ENCODE data around the gene EFHD1. TPM values are rescaled to one million over a fixed set of nuclear protein-coding genes. Genes with fewer than 3 reads are reported as not detected.

EFHD1 gene
- total and polyA plus RNA-seq, 2 donors: 0.33 to 14.1 TPM

DNA sequence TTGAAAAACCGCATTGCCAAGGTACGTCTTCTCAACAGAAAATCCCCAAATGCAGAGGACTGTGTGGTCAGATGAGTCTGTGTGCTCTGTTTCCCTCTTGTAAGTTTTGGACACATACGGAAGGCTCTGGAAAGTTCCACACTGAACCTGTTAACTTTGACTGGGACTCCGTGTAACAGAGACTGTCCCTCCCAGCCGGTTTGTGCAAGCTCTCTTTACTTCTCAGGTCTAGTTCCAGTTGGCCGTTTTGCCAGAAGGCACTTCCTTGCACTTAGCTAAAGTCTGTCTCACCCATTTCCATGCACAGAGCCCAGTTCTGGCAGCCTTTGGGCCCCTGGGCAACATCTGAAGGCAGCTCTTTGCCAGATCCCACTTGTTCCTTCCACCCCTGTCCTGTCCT is 22.0 kb downstream of the EFHD1 start:
- H3K36me3 ChIP-seq (ENCODE audit: control insufficient read depth in 2 of 2, insufficient read depth in 2 of 2, low read length in 1 of 2): no peaks in the 10 kb centered on the region
- H3K4me3 ChIP-seq (ENCODE audit: low read length in 2 of 2): no peak overlapping the region
- H3K27me3 ChIP-seq (ENCODE audit: control insufficient read depth in 2 of 2, insufficient read depth in 1 of 2, low read length in 1 of 2): peaks cover 0 to 2% of the 10 kb centered on the region in 2 donors
- DNase-seq (ENCODE audit: low read depth in 6 of 9, low spot score in 9 of 9): no peak
- H3K27ac ChIP-seq (ENCODE audit: low read depth in 1 of 2, low read length in 1 of 2): no peak overlapping the region
- 93% methylated on average over 6 of the region's 6 CpGs for WGBS
- H3K4me1 ChIP-seq (ENCODE audit: control insufficient read depth in 2 of 2, insufficient read depth in 2 of 2, low read length in 2 of 2): no peaks in the 10 kb centered on the region
- H3K9me3 ChIP-seq (ENCODE audit: control insufficient read depth in 2 of 2, insufficient read depth in 1 of 2, low read length in 1 of 2): no peaks in the 10 kb centered on the region

DNA sequence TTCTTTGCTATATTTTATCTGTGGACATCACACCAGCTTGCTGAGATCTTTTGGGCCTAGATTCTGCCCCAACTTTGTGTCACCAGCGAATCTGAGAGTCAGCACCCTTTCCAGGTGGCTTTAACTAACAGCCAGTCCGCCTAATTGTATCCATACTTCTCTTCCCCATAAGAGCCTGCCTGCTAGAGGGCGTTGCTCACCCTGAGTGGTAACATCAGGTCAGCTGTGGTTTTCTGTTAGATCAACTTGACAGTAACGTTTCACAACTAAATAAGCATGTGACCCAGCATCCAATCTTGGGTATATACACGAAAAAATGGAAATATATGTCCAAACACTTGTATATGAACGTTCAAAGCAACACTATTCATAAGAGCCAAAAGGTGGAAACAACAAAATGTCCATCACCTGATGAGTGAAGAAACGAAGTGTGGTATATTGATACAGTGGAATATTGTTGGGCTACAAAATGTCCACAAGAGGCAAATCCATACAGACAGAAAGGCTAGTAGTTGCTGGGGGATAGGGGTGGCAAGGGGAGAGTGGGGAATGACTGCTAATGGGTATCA is 24.9 kb downstream of the EFHD1 start:
- DNase-seq (ENCODE audit: low read depth in 6 of 9, low spot score in 9 of 9): no peak
- Histone ChIP-seq H3K27ac (ENCODE audit: low read depth in 1 of 2, low read length in 1 of 2) (no peak overlapping the region), H3K27me3 (ENCODE audit: control insufficient read depth in 2 of 2, insufficient read depth in 1 of 2, low read length in 1 of 2) (peaks cover 0 to 2% of the 10 kb centered on the region in 2 donors), H3K9me3 (ENCODE audit: control insufficient read depth in 2 of 2, insufficient read depth in 1 of 2, low read length in 1 of 2) (no peaks in the 10 kb centered on the region), H3K4me1 (ENCODE audit: control insufficient read depth in 2 of 2, insufficient read depth in 2 of 2, low read length in 2 of 2) (no peaks in the 10 kb centered on the region), H3K36me3 (ENCODE audit: control insufficient read depth in 2 of 2, insufficient read depth in 2 of 2, low read length in 1 of 2) (no peaks in the 10 kb centered on the region), H3K4me3 (ENCODE audit: low read length in 2 of 2) (no peak overlapping the region)
- 59% methylated on average over 7 of the region's 7 CpGs for WGBS

DNA sequence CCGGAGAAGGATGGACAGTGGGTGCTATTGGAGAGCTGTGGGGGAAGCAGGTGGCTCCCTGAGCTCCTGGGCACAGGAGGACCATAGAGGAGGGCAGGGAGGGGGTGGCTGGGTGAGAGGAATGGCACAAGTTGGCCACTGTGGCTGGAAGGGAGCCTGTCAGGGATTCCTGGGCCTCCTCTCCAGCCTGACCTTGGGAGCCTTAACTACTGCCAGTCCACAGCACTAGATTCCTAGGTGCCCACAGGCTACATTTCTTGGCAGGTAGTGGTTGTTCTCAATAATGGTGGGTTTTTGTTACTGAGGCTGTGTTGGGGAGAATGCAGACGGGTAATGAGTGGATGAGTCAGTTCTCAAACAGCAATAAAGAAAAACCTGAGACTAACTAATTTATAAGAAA is 26.0 kb downstream of the EFHD1 start:
- Histone ChIP-seq H3K4me3 (ENCODE audit: low read length in 2 of 2) (no peak overlapping the region), H3K27ac (ENCODE audit: low read depth in 1 of 2, low read length in 1 of 2) (no peak overlapping the region), H3K27me3 (ENCODE audit: control insufficient read depth in 2 of 2, insufficient read depth in 1 of 2, low read length in 1 of 2) (peaks cover 0 to 2% of the 10 kb centered on the region in 2 donors), H3K9me3 (ENCODE audit: control insufficient read depth in 2 of 2, insufficient read depth in 1 of 2, low read length in 1 of 2) (no peaks in the 10 kb centered on the region), H3K36me3 (ENCODE audit: control insufficient read depth in 2 of 2, insufficient read depth in 2 of 2, low read length in 1 of 2) (no peaks in the 10 kb centered on the region), H3K4me1 (ENCODE audit: control insufficient read depth in 2 of 2, insufficient read depth in 2 of 2, low read length in 2 of 2) (no peaks in the 10 kb centered on the region)
- 93% methylated on average over 2 of the region's 2 CpGs for WGBS
- no peak for DNase-seq (ENCODE audit: low read depth in 6 of 9, low spot score in 9 of 9)

DNA sequence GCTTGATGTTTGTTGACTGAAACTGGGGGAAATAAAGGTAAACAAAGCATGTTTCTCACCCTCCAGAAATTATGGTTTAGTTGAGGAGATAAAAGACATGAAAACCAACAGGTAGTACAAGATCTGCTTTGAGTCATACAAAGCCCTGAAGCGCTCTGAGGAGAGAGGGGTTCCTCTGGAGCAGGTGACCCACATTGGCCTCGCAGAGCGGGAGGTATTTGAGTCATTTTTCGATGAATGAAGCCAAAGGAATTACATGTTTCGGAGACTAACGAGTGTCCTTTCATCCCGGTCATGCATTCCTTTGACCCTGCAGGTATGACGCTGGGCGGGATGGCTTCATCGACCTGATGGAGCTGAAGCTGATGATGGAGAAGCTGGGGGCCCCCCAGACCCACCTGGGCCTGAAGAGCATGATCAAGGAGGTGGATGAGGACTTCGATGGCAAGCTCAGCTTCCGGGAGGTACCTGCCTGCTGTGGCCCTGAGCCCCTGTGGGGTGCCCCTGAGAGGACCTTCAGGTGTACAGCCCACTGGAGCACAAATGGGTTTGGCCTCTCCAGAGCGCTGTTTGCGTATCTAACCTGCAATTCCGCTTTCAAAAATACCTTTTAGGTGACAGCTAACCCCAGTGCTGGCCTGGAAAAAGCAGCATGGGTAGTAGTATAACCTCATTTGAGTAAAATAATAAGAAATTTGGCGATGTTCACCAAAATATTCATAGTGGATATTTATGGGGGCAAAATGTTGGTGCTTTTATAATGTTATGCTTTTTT is 29.3 kb downstream of the EFHD1 start:
- no peaks in the 10 kb centered on the region for H3K36me3 ChIP-seq (ENCODE audit: control insufficient read depth in 2 of 2, insufficient read depth in 2 of 2, low read length in 1 of 2)
- no peaks in the 10 kb centered on the region for H3K4me1 ChIP-seq (ENCODE audit: control insufficient read depth in 2 of 2, insufficient read depth in 2 of 2, low read length in 2 of 2)
- DNase-seq (ENCODE audit: low read depth in 6 of 9, low spot score in 9 of 9): no peak
- no peak overlapping the region for H3K27ac ChIP-seq (ENCODE audit: low read depth in 1 of 2, low read length in 1 of 2)
- 97% methylated on average over 16 of the region's 16 CpGs for WGBS
- H3K27me3 ChIP-seq (ENCODE audit: control insufficient read depth in 2 of 2, insufficient read depth in 1 of 2, low read length in 1 of 2): no peaks in the 10 kb centered on the region
- H3K9me3 ChIP-seq (ENCODE audit: control insufficient read depth in 2 of 2, insufficient read depth in 1 of 2, low read length in 1 of 2): no peaks in the 10 kb centered on the region
- H3K4me3 ChIP-seq (ENCODE audit: low read length in 2 of 2): no peak overlapping the region

DNA sequence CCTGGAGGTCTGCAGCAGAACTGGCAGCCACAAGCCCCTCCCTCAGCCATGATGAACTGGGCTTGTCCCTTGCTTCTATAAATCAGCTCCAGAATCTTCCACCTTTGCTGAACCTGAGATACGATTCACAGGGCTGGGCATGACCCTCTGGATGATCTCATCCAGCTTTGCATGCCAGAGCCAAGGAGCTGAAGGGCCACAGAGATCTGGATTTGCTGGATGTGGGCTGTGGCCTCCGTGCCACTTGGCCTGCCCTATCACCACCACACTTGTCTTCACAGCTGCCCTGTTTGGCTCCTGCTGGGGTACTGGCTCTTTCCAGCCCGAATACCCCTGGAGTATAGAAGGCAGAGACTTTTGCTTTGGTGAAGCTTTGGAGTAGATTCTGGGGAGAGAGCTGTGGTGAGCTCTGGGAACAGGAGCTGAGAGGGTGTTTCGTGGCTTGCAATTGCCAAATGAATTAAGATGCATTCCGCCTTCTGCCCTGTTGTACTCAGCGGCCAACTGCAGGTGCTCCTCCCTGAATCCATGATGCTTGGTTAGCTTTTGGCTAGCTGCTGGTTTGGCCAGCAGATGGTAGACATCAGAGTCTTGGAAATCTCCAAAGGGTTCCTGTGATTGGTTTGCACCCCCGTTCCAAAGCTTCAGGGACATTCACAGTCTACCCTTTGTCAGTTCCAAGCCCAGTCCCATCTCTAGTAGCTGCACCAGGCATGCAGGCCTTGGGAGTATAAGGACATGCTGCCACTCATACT is 32.8 kb downstream of the EFHD1 start:
- Histone ChIP-seq H3K9me3 (ENCODE audit: control insufficient read depth in 2 of 2, insufficient read depth in 1 of 2, low read length in 1 of 2) (no peaks in the 10 kb centered on the region), H3K27ac (ENCODE audit: low read depth in 1 of 2, low read length in 1 of 2) (no peak overlapping the region), H3K4me1 (ENCODE audit: control insufficient read depth in 2 of 2, insufficient read depth in 2 of 2, low read length in 2 of 2) (no peaks in the 10 kb centered on the region), H3K27me3 (ENCODE audit: control insufficient read depth in 2 of 2, insufficient read depth in 1 of 2, low read length in 1 of 2) (peaks cover 0 to 2% of the 10 kb centered on the region in 2 donors), H3K36me3 (ENCODE audit: control insufficient read depth in 2 of 2, insufficient read depth in 2 of 2, low read length in 1 of 2) (no peaks in the 10 kb centered on the region), H3K4me3 (ENCODE audit: low read length in 2 of 2) (no peak overlapping the region)
- DNase-seq (ENCODE audit: low read depth in 6 of 9, low spot score in 9 of 9): no peak
- 92% methylated on average over 7 of the region's 7 CpGs for WGBS

DNA sequence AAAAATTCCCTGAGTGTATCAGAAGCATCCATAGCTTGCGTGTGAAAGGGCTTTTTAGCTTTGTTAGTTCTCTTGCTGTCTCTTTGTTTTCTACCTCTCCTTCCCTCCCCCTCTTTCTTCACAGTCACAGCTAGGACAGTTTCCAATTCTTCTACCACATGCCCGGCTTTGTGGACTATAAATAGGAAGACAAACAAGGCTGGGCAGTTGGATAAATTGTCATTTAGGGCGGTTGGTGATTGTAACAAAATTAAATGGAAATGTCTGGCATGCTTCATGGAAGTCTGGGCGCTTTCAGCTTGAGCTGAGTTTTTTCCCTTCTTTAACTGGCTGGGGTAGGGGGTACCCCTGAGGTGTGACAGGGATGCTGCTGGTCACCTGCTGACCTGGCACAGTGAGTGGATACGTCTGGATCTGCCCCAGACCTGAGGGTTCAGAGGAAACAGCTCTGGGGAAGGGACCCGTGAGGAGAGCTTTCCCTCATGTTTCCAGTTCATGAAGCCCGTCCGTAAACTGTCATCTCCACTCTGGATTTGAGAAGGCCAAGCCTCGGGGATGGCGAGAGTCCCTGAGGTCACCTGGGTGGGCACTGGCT is 34.7 kb downstream of the EFHD1 start:
- H3K27me3 ChIP-seq (ENCODE audit: control insufficient read depth in 2 of 2, insufficient read depth in 1 of 2, low read length in 1 of 2): peaks cover 0 to 2% of the 10 kb centered on the region in 2 donors
- 91% methylated on average over 10 of the region's 10 CpGs for WGBS
- no peaks in the 10 kb centered on the region for H3K9me3 ChIP-seq (ENCODE audit: control insufficient read depth in 2 of 2, insufficient read depth in 1 of 2, low read length in 1 of 2)
- H3K27ac ChIP-seq (ENCODE audit: low read depth in 1 of 2, low read length in 1 of 2): no peak overlapping the region
- H3K4me1 ChIP-seq (ENCODE audit: control insufficient read depth in 2 of 2, insufficient read depth in 2 of 2, low read length in 2 of 2): no peaks in the 10 kb centered on the region
- DNase-seq (ENCODE audit: low read depth in 6 of 9, low spot score in 9 of 9): no peak
- H3K36me3 ChIP-seq (ENCODE audit: control insufficient read depth in 2 of 2, insufficient read depth in 2 of 2, low read length in 1 of 2): no peaks in the 10 kb centered on the region
- H3K4me3 ChIP-seq (ENCODE audit: low read length in 2 of 2): no peak overlapping the region

DNA sequence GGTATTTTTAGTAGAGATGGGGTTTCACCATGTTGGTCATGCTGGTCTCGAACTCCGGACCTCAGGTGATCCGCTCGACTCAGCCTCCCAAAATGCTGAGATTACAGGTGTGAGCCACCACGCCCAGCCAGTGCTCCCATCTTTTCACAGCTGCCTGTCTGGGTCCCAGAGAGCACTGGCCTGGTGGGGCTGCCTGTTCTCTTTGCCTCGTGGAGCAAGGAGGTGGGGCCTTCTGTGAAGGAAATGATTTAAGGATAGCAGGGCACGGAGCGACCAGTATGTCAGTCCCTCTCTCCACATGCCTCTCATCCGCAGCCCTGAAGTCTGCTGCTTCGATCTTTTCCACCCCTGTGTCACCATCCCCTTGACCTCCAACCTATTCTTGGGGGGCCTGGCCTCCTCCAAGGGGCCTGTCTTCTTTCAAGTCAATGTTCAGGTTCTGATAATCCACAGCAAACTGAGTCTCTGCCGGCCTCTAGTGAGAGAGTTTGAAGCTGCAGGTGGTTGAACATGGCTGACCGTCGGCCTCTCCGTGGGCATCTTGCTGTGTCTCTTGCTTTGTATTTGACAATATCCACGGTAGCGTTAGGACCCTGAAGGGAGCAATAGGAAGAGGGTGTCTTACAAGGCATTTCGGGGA is 35.5 kb downstream of the EFHD1 start:
- no peak for DNase-seq (ENCODE audit: low read depth in 6 of 9, low spot score in 9 of 9)
- Histone ChIP-seq H3K9me3 (ENCODE audit: control insufficient read depth in 2 of 2, insufficient read depth in 1 of 2, low read length in 1 of 2) (no peaks in the 10 kb centered on the region), H3K4me1 (ENCODE audit: control insufficient read depth in 2 of 2, insufficient read depth in 2 of 2, low read length in 2 of 2) (no peaks in the 10 kb centered on the region), H3K27ac (ENCODE audit: low read depth in 1 of 2, low read length in 1 of 2) (no peak overlapping the region), H3K27me3 (ENCODE audit: control insufficient read depth in 2 of 2, insufficient read depth in 1 of 2, low read length in 1 of 2) (peaks cover 0 to 2% of the 10 kb centered on the region in 2 donors), H3K4me3 (ENCODE audit: low read length in 2 of 2) (no peak overlapping the region), H3K36me3 (ENCODE audit: control insufficient read depth in 2 of 2, insufficient read depth in 2 of 2, low read length in 1 of 2) (no peaks in the 10 kb centered on the region)
- WGBS: 75% methylated on average over 17 of the region's 17 CpGs

DNA sequence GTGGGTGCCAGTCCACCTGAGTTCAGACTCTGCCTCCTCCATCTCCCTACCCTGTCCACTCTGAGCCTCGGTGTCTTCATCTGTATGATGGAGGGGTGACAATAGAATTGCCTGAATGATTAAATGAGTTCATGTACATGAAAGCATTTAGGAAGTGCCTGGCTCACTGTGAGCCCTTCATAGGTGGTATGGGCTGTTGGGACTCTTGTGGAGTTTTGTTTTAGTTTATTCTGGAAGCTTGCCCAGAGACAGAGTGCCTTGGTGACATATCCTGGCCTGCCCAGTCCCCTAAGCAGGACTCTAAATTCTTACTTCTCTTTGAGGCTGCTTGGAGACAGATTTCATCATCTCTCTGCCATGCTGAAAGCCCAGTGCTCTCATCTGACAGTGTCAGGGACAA is 39.2 kb downstream of the EFHD1 start:
- Histone ChIP-seq H3K27me3 (ENCODE audit: control insufficient read depth in 2 of 2, insufficient read depth in 1 of 2, low read length in 1 of 2) (peaks cover 0 to 2% of the 10 kb centered on the region in 2 donors), H3K36me3 (ENCODE audit: control insufficient read depth in 2 of 2, insufficient read depth in 2 of 2, low read length in 1 of 2) (no peaks in the 10 kb centered on the region), H3K4me1 (ENCODE audit: control insufficient read depth in 2 of 2, insufficient read depth in 2 of 2, low read length in 2 of 2) (no peaks in the 10 kb centered on the region), H3K4me3 (ENCODE audit: low read length in 2 of 2) (no peak overlapping the region), H3K9me3 (ENCODE audit: control insufficient read depth in 2 of 2, insufficient read depth in 1 of 2, low read length in 1 of 2) (no peaks in the 10 kb centered on the region), H3K27ac (ENCODE audit: low read depth in 1 of 2, low read length in 1 of 2) (no peak overlapping the region)
- 93% methylated on average over 1 of the region's 1 CpG for WGBS
- DNase-seq (ENCODE audit: low read depth in 6 of 9, low spot score in 9 of 9): no peak

Data from thymus (tissue), 11 donors.